Liver (tissue), 3 donors: ENCODE measurements around the gene ALG5.

ENCODE experiments used
- CTCF ChIP-seq: fragments of 150-350 bp; IDR thresholded peaks from 2 replicates; pipeline ENCODE4 v1.5.1; 2017; ENCODE audit warnings: improper control_type of control experiment, low read depth, low read length; ENCODE audit not compliant: missing input control
- FOXA1 ChIP-seq: IDR thresholded peaks from 2 replicates; pipeline ENCODE4 v1.6.1; 2016; ENCODE audit warnings: antibody characterized with exemption
- GABPA ChIP-seq, 2 donors: IDR thresholded peaks in 1 of 2; conservative IDR thresholded peaks in 1 of 2; 2 replicates each; pipeline ENCODE4 v1.6.1; 2016; ENCODE audit warnings: antibody characterized with exemption in 2 of 2, mild to moderate bottlenecking in 1 of 2, moderate library complexity in 1 of 2
- TAF1 ChIP-seq: conservative IDR thresholded peaks from 2 replicates; pipeline ENCODE4 v1.6.1; 2016; ENCODE audit warnings: antibody characterized with exemption, mild to moderate bottlenecking
- YY1 ChIP-seq: IDR thresholded peaks from 2 replicates; pipeline ENCODE4 v1.6.1; 2016; ENCODE audit warnings: antibody characterized with exemption, mild to moderate bottlenecking
- donor health status: healthy.
- donor health status: healthy.

GRCh38 chr13:36998624-36999041 is 507 bp downstream of the ALG5 start:
- TF ChIP-seq YY1 (no peak), TAF1 (no peak), CTCF (no peak), GABPA (IDR thresholded peaks at IDR 0.05 in 1 of 2, conservative IDR thresholded peaks at IDR 0.05 in 1 of 2) (no peak), FOXA1 (no peak)
